ENCODE data around the gene PLP2.

The PLP2 gene

GRCh38 chrX:49177873-49178480 lies 6.3 kb downstream of the PLP2 start:
- TF ChIP-seq FOXP2 (optimal IDR thresholded peaks at IDR 0.05; ENCODE audit: borderline replicate concordance, extremely low read depth, extremely low read length, insufficient read depth): no peak
- TF ChIP-seq POLR2AphosphoS5 (IDR thresholded peaks at IDR 0.05; ENCODE audit: low read depth, low read length): no peak
- TF ChIP-seq TAF1 (IDR thresholded peaks at IDR 0.05; ENCODE audit: borderline replicate concordance, insufficient read depth, low read length): no peak
- no peak for TF ChIP-seq SIN3A (IDR thresholded peaks at IDR 0.05; ENCODE audit: borderline replicate concordance, insufficient read depth, low read length)
- TF ChIP-seq, protein P1, sequence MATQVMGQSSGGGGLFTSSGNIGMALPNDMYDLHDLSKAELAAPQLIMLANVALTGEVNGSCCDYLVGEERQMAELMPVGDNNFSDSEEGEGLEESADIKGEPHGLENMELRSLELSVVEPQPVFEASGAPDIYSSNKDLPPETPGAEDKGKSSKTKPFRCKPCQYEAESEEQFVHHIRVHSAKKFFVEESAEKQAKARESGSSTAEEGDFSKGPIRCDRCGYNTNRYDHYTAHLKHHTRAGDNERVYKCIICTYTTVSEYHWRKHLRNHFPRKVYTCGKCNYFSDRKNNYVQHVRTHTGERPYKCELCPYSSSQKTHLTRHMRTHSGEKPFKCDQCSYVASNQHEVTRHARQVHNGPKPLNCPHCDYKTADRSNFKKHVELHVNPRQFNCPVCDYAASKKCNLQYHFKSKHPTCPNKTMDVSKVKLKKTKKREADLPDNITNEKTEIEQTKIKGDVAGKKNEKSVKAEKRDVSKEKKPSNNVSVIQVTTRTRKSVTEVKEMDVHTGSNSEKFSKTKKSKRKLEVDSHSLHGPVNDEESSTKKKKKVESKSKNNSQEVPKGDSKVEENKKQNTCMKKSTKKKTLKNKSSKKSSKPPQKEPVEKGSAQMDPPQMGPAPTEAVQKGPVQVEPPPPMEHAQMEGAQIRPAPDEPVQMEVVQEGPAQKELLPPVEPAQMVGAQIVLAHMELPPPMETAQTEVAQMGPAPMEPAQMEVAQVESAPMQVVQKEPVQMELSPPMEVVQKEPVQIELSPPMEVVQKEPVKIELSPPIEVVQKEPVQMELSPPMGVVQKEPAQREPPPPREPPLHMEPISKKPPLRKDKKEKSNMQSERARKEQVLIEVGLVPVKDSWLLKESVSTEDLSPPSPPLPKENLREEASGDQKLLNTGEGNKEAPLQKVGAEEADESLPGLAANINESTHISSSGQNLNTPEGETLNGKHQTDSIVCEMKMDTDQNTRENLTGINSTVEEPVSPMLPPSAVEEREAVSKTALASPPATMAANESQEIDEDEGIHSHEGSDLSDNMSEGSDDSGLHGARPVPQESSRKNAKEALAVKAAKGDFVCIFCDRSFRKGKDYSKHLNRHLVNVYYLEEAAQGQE (IDR thresholded peaks at IDR 0.05; ENCODE audit: insufficient read depth in 1 of 2, low read depth in 2 of 2, low read length in 2 of 2): no peak

DNA sequence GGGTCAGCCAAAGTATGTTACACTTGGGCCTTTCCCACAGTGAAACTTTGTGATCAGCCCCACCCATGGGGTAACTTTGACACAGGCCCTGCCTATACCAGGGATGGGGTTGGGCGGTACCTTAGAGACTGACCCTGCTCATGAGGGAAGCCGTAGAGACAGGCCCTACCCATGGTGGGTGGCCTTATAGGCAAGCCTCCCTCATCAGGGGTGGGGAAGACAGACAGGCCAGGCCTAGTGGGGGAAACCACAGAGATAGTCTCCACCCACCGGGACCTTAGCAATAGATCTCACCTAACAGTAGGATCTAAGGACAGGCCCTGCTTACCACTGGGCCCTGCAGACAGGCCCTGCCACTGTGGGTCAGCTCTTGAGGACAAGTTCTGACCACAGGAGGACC lies 6.8 kb downstream of the PLP2 start:
- TF ChIP-seq FOXP2 (optimal IDR thresholded peaks at IDR 0.05; ENCODE audit: borderline replicate concordance, extremely low read depth, extremely low read length, insufficient read depth): no peak
- TF ChIP-seq, protein P1 (IDR thresholded peaks at IDR 0.05; ENCODE audit: insufficient read depth in 1 of 2, low read depth in 2 of 2, low read length in 2 of 2): no peak
- TF ChIP-seq TAF1 (IDR thresholded peaks at IDR 0.05; ENCODE audit: borderline replicate concordance, insufficient read depth, low read length): no peak
- no peak for TF ChIP-seq SIN3A (IDR thresholded peaks at IDR 0.05; ENCODE audit: borderline replicate concordance, insufficient read depth, low read length)
- no peak for TF ChIP-seq POLR2AphosphoS5 (IDR thresholded peaks at IDR 0.05; ENCODE audit: low read depth, low read length)

GRCh38 chrX:49179358-49179757 lies 7.7 kb downstream of the PLP2 start:
- TF ChIP-seq POLR2AphosphoS5 (IDR thresholded peaks at IDR 0.05; ENCODE audit: low read depth, low read length) (no peak), FOXP2 (optimal IDR thresholded peaks at IDR 0.05; ENCODE audit: borderline replicate concordance, extremely low read depth, extremely low read length, insufficient read depth) (no peak), TAF1 (IDR thresholded peaks at IDR 0.05; ENCODE audit: borderline replicate concordance, insufficient read depth, low read length) (no peak), SIN3A (IDR thresholded peaks at IDR 0.05; ENCODE audit: borderline replicate concordance, insufficient read depth, low read length) (no peak)
- TF ChIP-seq, protein P1 (IDR thresholded peaks at IDR 0.05; ENCODE audit: insufficient read depth in 1 of 2, low read depth in 2 of 2, low read length in 2 of 2): no peak

GRCh38 chrX:49183701-49184281 lies 12.1 kb downstream of the PLP2 start:
- TF ChIP-seq SIN3A (IDR thresholded peaks at IDR 0.05; ENCODE audit: borderline replicate concordance, insufficient read depth, low read length) (no peak), FOXP2 (optimal IDR thresholded peaks at IDR 0.05; ENCODE audit: borderline replicate concordance, extremely low read depth, extremely low read length, insufficient read depth) (no peak), TAF1 (IDR thresholded peaks at IDR 0.05; ENCODE audit: borderline replicate concordance, insufficient read depth, low read length) (no peak), POLR2AphosphoS5 (IDR thresholded peaks at IDR 0.05; ENCODE audit: low read depth, low read length) (no peak)
- TF ChIP-seq, protein P1 (IDR thresholded peaks at IDR 0.05; ENCODE audit: insufficient read depth in 1 of 2, low read depth in 2 of 2, low read length in 2 of 2): no peak

All from PFSK-1 (cell line).